PFSK-1 (cell line): ENCODE data around the gene LSM7.

Experiments used
- FOXP2 ChIP-seq: optimal IDR thresholded peaks from 2 replicates; pipeline ENCODE3; 2011; ENCODE audit warnings: borderline replicate concordance, control low read depth, inconsistent platforms; ENCODE audit not compliant: insufficient read depth; ENCODE audit errors: extremely low read length, extremely low read depth
- POLR2AphosphoS5 ChIP-seq: IDR thresholded peaks from 2 replicates; pipeline ENCODE4 v1.6.1; 2012; ENCODE audit warnings: low read depth, mild to moderate bottlenecking, control low read depth, low read length, moderate library complexity
- SIN3A ChIP-seq: IDR thresholded peaks from 2 replicates; pipeline ENCODE4 v1.6.1; 2012; ENCODE audit warnings: mild to moderate bottlenecking, low read length, moderate library complexity, borderline replicate concordance; ENCODE audit not compliant: insufficient read depth
- TAF1 ChIP-seq: IDR thresholded peaks from 2 replicates; pipeline ENCODE4 v1.6.1; 2012; ENCODE audit warnings: low read length, control low read depth, borderline replicate concordance; ENCODE audit not compliant: insufficient read depth
- TF ChIP-seq, protein P1 (sequence below), 2 experiments: IDR thresholded peaks; 2 replicates each; pipeline versions ENCODE4 v1.6.1 to v1.8.0; 2011 to 2012; ENCODE audit warnings: low read depth in 2 of 2, low read length in 2 of 2, control low read depth in 1 of 2, inconsistent platforms in 1 of 2, mild to moderate bottlenecking in 1 of 2, moderate library complexity in 1 of 2; ENCODE audit not compliant: insufficient read depth in 1 of 2

The LSM7 gene

GRCh38 chr19:2343289-2343982 is 15.1 kb upstream of the LSM7 start:
- TF ChIP-seq POLR2AphosphoS5 (no peak), FOXP2 (no peak), SIN3A (no peak), TAF1 (no peak)
- TF ChIP-seq, protein P1, sequence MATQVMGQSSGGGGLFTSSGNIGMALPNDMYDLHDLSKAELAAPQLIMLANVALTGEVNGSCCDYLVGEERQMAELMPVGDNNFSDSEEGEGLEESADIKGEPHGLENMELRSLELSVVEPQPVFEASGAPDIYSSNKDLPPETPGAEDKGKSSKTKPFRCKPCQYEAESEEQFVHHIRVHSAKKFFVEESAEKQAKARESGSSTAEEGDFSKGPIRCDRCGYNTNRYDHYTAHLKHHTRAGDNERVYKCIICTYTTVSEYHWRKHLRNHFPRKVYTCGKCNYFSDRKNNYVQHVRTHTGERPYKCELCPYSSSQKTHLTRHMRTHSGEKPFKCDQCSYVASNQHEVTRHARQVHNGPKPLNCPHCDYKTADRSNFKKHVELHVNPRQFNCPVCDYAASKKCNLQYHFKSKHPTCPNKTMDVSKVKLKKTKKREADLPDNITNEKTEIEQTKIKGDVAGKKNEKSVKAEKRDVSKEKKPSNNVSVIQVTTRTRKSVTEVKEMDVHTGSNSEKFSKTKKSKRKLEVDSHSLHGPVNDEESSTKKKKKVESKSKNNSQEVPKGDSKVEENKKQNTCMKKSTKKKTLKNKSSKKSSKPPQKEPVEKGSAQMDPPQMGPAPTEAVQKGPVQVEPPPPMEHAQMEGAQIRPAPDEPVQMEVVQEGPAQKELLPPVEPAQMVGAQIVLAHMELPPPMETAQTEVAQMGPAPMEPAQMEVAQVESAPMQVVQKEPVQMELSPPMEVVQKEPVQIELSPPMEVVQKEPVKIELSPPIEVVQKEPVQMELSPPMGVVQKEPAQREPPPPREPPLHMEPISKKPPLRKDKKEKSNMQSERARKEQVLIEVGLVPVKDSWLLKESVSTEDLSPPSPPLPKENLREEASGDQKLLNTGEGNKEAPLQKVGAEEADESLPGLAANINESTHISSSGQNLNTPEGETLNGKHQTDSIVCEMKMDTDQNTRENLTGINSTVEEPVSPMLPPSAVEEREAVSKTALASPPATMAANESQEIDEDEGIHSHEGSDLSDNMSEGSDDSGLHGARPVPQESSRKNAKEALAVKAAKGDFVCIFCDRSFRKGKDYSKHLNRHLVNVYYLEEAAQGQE (IDR thresholded peaks at IDR 0.05; ENCODE audit: insufficient read depth in 1 of 2, low read depth in 2 of 2, low read length in 2 of 2): no peak

DNA sequence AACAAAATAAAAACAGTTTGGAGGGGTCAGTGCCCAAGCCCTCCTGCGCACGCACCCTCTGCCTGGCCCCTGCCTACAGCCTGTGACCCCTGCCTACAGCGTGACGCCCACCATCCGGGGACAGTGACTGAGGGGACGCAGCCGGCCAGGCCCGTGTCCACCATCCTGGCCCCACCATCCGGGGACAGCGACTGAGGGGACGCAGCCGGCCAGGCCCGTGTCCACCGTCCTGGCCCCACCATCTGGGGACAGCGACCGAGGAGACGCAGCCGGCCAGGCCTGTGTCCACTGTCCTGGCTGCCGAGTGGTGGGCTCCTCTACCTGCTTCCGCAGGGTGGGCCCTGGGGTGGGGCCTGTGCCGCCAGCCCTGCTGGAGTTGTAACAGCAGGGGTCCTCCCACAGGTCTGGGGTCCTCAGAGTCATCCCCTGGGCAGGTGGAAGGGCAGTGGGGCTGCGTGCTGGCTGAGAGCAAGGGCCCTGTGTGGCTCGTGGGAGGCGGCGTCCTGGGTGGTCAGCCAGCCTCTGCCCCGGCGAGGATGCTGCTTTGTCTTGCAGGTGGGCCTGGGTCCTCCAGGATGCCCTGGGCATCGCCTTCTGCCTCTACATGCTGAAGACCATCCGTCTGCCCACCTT is 14.4 kb upstream of the LSM7 start:
- TF ChIP-seq, protein P1 (IDR thresholded peaks at IDR 0.05; ENCODE audit: insufficient read depth in 1 of 2, low read depth in 2 of 2, low read length in 2 of 2): no peak
- TF ChIP-seq FOXP2: no peak
- TF ChIP-seq TAF1: no peak
- TF ChIP-seq POLR2AphosphoS5: no peak
- TF ChIP-seq SIN3A: no peak

GRCh38 chr19:2341982-2342381 is 13.6 kb upstream of the LSM7 start:
- no peak for TF ChIP-seq TAF1
- TF ChIP-seq FOXP2: no peak
- TF ChIP-seq, protein P1 (IDR thresholded peaks at IDR 0.05; ENCODE audit: insufficient read depth in 1 of 2, low read depth in 2 of 2, low read length in 2 of 2): no peak
- TF ChIP-seq POLR2AphosphoS5: no peak
- no peak for TF ChIP-seq SIN3A

- TF ChIP-seq POLR2AphosphoS5 (no peak), SIN3A (no peak), TAF1 (no peak), FOXP2 (no peak)
- TF ChIP-seq, protein P1 (IDR thresholded peaks at IDR 0.05; ENCODE audit: insufficient read depth in 1 of 2, low read depth in 2 of 2, low read length in 2 of 2): no peak
Observed at GRCh38 chr19:2341244-2341751, 12.9 kb upstream of the LSM7 start.
